Common myeloid progenitor, CD34-positive (primary cell): ENCODE data around the gene OR2T27.

Source experiments
- CTCF ChIA-PET: fragments of 350-600 bp; sonication (Branson Sonifier 250); formaldehyde crosslinking; loops from one replicate; lab custom pipeline; 2021; ENCODE audit warnings: antibody characterized with exemption; lab: Charles Lee
- POLR2A ChIA-PET: fragments of 350-600 bp; sonication (Branson Sonifier 250); formaldehyde crosslinking; loops from one replicate; lab custom pipeline; 2021; ENCODE audit warnings: antibody characterized with exemption; lab: Charles Lee
- DNase-seq, 3 donors: peaks; one replicate each; pipeline versions ENCODE4 v3.0.0 to v3.0.0-alpha.2; 2013
- H3K27ac ChIP-seq, 2 experiments: 1 replicate in 1 of 2; 2 replicates in 1 of 2; pipeline ENCODE4 v1.7.0; 2013; ENCODE audit warnings: inconsistent platforms in 2 of 2, low read length in 2 of 2, mild to moderate bottlenecking in 2 of 2, low read depth in 1 of 2, moderate library complexity in 1 of 2; ENCODE audit not compliant: severe bottlenecking in 2 of 2, insufficient read depth in 1 of 2, poor library complexity in 1 of 2
- H3K27me3 ChIP-seq, 5 experiments: replicated peaks in 2 of 5; 1 replicate in 3 of 5; 2 replicates in 2 of 5; pipeline versions ENCODE4 v1.6.1 to v1.7.0; 2013; ENCODE audit warnings: low read length in 4 of 5, mild to moderate bottlenecking in 2 of 5, moderate library complexity in 2 of 5, inconsistent platforms in 1 of 5; ENCODE audit not compliant: insufficient read depth in 5 of 5, control insufficient read depth in 4 of 5
- H3K36me3 ChIP-seq, 4 experiments: 1 replicate in 2 of 4; 2 replicates in 2 of 4; pipeline versions ENCODE4 v1.6.1 to v1.7.0; 2013; ENCODE audit warnings: low read length in 3 of 4, control low read depth in 1 of 4, mild to moderate bottlenecking in 1 of 4; ENCODE audit not compliant: control insufficient read depth in 4 of 4, insufficient read depth in 4 of 4
- H3K4me1 ChIP-seq, 4 experiments: 1 replicate in 3 of 4; 2 replicates in 1 of 4; pipeline versions ENCODE4 v1.6.1 to v1.7.1; 2013; ENCODE audit warnings: low read length in 3 of 4, mild to moderate bottlenecking in 3 of 4, control low read depth in 1 of 4, inconsistent platforms in 1 of 4, moderate library complexity in 1 of 4; ENCODE audit not compliant: control insufficient read depth in 4 of 4, insufficient read depth in 4 of 4; ENCODE audit errors: control extremely low read depth in 1 of 4
- H3K4me3 ChIP-seq, 7 experiments: 1 replicate in 4 of 7; 2 replicates in 3 of 7; pipeline versions ENCODE4 v1.5.1 to v1.7.0; 2013; ENCODE audit warnings: mild to moderate bottlenecking in 7 of 7, low read length in 6 of 7, moderate library complexity in 6 of 7, inconsistent platforms in 2 of 7, low read depth in 2 of 7, control low read depth in 1 of 7; ENCODE audit not compliant: insufficient read depth in 4 of 7, control insufficient read depth in 1 of 7; ENCODE audit errors: extremely low read depth in 1 of 7
- H3K9me3 ChIP-seq, 5 experiments: 1 replicate in 4 of 5; 2 replicates in 1 of 5; pipeline versions ENCODE4 v1.6.1 to v1.7.1; 2013; ENCODE audit warnings: low read length in 4 of 5, mild to moderate bottlenecking in 2 of 5, inconsistent platforms in 1 of 5, low read depth in 1 of 5, moderate library complexity in 1 of 5; ENCODE audit not compliant: control insufficient read depth in 4 of 5, insufficient read depth in 2 of 5; ENCODE audit errors: control extremely low read depth in 1 of 5
- WGBS: methylation state at CpG from one replicate; pipeline ENCODE4 v1.1.5; 2013; ENCODE audit not compliant: insufficient coverage; 5-methylcytosine and 5-hydroxymethylcytosine counted together

The OR2T27 gene

DNA sequence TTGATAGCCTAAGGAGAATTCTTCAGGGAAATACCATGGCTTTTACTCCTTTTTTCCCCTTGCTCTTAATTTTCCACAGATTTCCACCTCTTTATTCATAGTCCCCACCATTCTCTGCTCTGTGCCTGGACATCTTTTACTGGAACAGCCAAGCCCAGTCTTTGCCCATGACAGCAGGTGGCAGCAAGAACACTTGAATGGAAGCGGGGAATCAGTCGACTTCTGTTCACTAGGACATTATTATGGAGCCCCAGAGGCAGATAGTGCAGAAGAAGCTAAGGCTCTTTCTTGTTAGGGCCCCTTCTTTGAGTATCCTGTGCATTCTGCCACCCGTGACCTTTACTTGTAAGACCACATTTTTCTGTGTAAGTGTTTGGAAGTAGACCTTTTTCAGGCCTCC is 40.9 kb upstream of the OR2T27 start:
- Histone ChIP-seq H3K27me3 (peaks cover 0 to 6% (median 0%) of the 10 kb centered on the region in 5 experiments), H3K36me3 (no peaks in the 10 kb centered on the region), H3K9me3 (no peaks in the 10 kb centered on the region), H3K4me3 (no peak overlapping the region), H3K4me1 (peaks cover 0 to 3% (median 0%) of the 10 kb centered on the region in 4 experiments), H3K27ac (no peak overlapping the region)
- POLR2A ChIA-PET: no interaction called here
- DNase-seq: peak; percentile 47 to 73 (median 70)
- WGBS: 56% methylated on average over 2 of the region's 3 CpGs
- CTCF ChIA-PET: interaction anchor here (0.7 to 18.6 kb wide), 6 partner anchors 10 to 113 kb away, joined by 3 to 186 read pairs (median 3); no protein-coding TSS in a partner anchor

DNA sequence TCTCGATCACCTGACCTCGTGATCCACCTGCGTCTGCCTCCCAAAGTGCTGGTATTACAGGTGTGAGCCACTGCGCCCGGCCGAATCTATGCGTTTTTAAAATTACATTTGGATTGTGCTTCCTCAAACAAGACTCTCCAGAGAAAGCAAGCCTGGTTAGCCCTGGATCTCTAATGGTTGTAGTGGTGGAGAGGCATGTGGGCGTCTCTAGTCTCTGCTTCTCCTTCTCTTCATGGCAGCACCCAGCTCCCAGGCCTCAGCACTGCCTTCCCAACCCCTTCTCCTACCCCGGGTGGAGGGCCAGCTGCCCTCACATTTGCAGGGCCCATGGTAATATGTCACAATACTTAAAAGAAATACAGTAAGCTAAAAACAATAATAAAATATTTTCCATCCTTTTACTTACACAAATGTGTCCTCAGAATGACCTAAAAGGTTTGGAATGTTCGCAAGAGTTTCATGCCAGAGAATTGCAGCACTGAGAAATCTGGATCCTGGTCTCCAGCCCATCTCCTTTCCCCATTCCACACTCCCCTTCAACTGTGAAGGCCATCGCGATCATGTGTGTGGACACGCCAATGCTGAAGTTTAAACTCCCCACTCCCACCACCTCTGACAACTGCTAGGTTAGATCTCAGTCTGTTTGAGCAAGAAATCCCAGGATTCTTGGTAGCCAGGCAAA is 40.3 kb upstream of the OR2T27 start:
- 95% methylated on average over 9 of the region's 13 CpGs for WGBS
- POLR2A ChIA-PET: no interaction called here
- H3K27ac ChIP-seq: no peak overlapping the region
- H3K27me3 ChIP-seq: peaks cover 0 to 6% (median 0%) of the 10 kb centered on the region in 5 experiments
- H3K4me1 ChIP-seq: peaks cover 0 to 3% (median 0%) of the 10 kb centered on the region in 4 experiments
- CTCF ChIA-PET: interaction anchor here (1.2 to 18.6 kb wide), 3 partner anchors 8 to 114 kb away, joined by 3 to 186 read pairs (median 3); no protein-coding TSS in a partner anchor
- H3K36me3 ChIP-seq: no peaks in the 10 kb centered on the region
- H3K4me3 ChIP-seq: no peak overlapping the region
- DNase-seq: no peak
- H3K9me3 ChIP-seq: no peaks in the 10 kb centered on the region

DNA sequence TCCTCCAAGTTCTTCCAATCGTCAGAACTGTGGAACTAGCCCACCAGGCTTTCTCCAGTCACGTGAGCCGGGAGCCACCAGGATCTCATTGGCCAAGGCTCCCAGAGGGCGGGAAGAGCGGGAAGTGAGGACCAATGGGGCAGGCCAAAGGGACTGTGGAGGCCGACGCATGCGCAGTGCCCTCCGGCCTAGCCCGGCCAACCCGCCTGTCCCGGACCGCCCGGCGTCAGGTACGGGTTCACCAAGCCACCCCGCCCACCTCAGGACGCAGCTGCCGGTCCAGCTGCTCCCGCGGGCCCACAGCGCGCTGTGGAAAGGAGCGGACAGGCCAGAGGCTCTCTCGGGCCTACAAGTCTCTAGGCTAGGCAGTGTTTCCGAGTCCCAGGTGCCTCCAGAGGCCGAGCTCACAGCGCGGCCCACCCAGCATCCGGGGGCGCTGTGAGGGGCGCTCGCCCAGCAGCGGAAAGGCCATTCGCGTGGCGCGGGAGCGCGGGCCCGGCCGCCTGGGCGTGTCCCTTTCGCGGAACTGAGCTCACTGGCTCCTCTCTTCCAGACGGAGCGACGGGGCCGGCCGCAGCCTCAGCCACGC is 36.3 kb upstream of the OR2T27 start:
- Histone ChIP-seq H3K27me3 (peaks cover 0 to 5% (median 0%) of the 10 kb centered on the region in 5 experiments), H3K4me1 (peaks cover 0 to 3% (median 0%) of the 10 kb centered on the region in 4 experiments), H3K27ac (no peak overlapping the region), H3K4me3 (no peak overlapping the region), H3K9me3 (no peaks in the 10 kb centered on the region), H3K36me3 (no peaks in the 10 kb centered on the region)
- ChIA-PET CTCF (interaction anchor here (1.3 to 2.2 kb wide), 2 partner anchors 59 to 69 kb away, joined by 3 to 13 read pairs; no protein-coding TSS in a partner anchor), POLR2A (no interaction called here)
- DNase-seq: no peak
- 92% methylated on average over 50 of the region's 51 CpGs for WGBS

DNA sequence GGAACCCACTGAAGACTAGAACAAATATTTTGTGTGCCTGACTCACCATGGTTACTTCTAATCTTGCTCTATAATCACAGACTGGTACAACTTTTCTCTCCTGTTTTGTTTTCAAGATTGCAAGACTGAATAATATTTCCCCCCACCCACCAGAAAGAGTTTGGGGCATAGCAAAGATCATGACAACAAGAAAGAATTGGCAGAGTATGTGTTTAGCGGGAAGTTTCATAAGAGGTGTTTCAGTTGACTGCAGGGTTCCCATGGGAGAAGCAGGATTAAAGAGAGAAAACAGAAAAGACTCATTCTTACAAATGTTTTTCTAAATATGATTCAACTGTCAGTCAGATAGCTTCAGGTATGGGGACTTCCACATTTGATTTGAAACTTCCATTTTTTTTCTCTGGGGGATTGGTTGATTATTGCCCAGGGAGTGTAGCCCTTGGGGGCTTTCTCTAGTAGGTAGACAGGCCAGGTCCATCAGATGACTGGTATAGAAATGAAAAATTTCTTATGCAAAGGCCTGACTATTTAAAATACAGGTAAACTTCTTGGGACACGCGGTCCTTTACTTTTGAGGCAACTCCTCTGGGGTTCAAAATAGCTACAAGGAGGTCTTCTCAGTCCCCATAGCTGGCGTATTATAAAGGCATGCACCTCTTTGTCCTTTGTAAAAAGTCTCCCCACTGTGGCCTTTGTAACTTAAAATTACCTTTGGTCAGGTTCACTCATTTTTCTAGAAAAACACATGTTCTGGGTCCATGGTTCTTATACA is 33.4 kb upstream of the OR2T27 start:
- CTCF ChIA-PET: no interaction called here
- peaks cover 0 to 5% (median 0%) of the 10 kb centered on the region in 5 experiments for H3K27me3 ChIP-seq
- 89% methylated on average over 3 of the region's 4 CpGs for WGBS
- H3K4me3 ChIP-seq: no peak overlapping the region
- H3K36me3 ChIP-seq: no peaks in the 10 kb centered on the region
- no peaks in the 10 kb centered on the region for H3K9me3 ChIP-seq
- POLR2A ChIA-PET: no interaction called here
- DNase-seq: peak in 1 of 3 donors; percentile 14
- H3K4me1 ChIP-seq: no peaks in the 10 kb centered on the region
- no peak overlapping the region for H3K27ac ChIP-seq

DNA sequence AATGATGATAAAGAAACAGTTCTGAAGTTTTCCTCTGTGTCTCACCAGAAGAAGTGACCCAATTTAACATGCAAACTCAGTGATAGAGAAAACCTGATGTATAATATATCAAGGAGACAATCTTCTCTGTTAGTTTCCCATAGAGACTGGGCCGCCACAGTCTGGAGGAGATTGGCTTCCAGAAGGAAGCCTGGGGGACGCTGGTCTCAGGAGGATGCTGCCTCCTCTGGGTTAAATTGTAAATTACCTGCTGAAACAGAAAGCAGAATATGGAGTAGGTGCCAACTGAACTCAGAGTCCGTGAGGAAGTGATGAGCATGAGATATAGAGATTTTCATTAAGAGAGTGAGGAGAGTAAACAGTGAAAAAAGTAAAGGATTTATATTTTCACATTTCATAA is 31.5 kb upstream of the OR2T27 start:
- ChIA-PET CTCF (interaction anchor here (0.8 to 1.2 kb wide), 3 partner anchors 10 to 72 kb away, joined by 3 to 4 read pairs (median 3); no protein-coding TSS in a partner anchor), POLR2A (no interaction called here)
- 6% methylated on average over 2 of the region's 3 CpGs for WGBS
- Histone ChIP-seq H3K4me3 (no peak overlapping the region), H3K9me3 (no peaks in the 10 kb centered on the region), H3K27me3 (no peaks in the 10 kb centered on the region), H3K27ac (no peak overlapping the region), H3K4me1 (no peaks in the 10 kb centered on the region), H3K36me3 (no peaks in the 10 kb centered on the region)
- DNase-seq: peak; percentile 53 to 63 (median 62)

DNA sequence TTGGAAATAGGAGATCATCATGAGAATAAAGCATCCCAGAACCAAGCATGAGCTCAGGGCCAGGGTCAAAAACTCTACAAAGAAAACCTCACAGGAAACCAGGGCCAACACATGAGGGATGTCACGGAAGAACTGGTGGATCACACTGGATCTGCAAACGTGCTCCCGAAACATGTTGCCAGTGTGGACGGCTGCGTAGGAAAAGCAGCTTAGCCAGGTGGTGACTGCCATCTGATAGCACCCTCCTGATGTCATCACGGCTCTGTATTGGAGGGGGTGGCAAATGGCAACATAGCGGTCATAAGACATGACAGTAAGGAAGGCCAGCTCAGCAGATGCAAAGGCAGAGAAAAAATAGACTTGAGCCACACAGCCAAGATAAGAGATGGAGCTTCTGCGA is 26.3 kb upstream of the OR2T27 start:
- ChIA-PET POLR2A (no interaction called here), CTCF (interaction anchor here (1.1 kb wide), 1 partner anchor 59 kb away, joined by 3 read pairs; no protein-coding TSS in a partner anchor)
- Histone ChIP-seq H3K4me3 (no peak overlapping the region), H3K27ac (no peak overlapping the region), H3K9me3 (no peaks in the 10 kb centered on the region), H3K36me3 (no peaks in the 10 kb centered on the region), H3K4me1 (no peaks in the 10 kb centered on the region), H3K27me3 (peaks cover 0 to 3% (median 0%) of the 10 kb centered on the region in 5 experiments)
- DNase-seq: no peak
- 89% methylated on average over 8 of the region's 8 CpGs for WGBS
